ENCODE results near the gene DNM3. TPM values are rescaled to one million over a fixed set of nuclear protein-coding genes. Genes with fewer than 3 reads are reported as not detected.

Gene DNM3
- total and polyA plus RNA-seq, 9 of the 15 experiments (the other 6 are each of a cell fraction or from before 2014, with no cell fraction given) = 0.08 to 0.36 (median 0.22) TPM; not detected in 1

DNA sequence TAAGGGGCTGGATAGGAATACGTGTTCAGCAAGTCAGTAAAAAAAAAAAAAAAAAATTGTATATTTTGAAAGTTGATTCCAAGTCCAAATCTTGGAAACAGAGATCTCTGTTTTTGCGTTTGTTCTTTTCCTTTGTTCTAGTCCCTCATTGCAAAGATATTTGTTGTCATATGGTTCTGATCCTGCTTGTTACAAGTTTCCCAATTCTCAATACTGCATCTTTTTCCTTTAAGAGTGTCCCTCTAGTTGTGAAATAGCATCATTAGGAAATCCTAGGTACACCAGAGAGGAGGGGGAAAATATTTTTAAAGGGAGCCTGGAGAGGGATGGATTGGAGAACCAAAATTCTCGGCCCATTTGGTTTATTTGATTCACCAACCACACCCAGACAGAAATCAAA is 426.9 kb downstream of the DNM3 start:
- WGBS (ENCODE audit: insufficient coverage, low coverage, missing lambda C conversion rate) = 2% methylated on average over 3 of the region's 3 CpGs
- Histone ChIP-seq H3K9me3 (replicated peaks; ENCODE audit: control insufficient read depth, insufficient read depth, low read depth, low read length) (no peaks in the 10 kb centered on the region), H3K9me1 (ENCODE audit: control insufficient read depth, insufficient read depth, low read length) (no peaks in the 10 kb centered on the region), H3K4me2 (ENCODE audit: insufficient read depth, low read length) (no peak overlapping the region), H2AFZ (ENCODE audit: low read depth, low read length) (no peak overlapping the region), H3K36me3 (ENCODE audit: control insufficient read depth, insufficient read depth, low read length) (no peaks in the 10 kb centered on the region), H3K4me3 (no peak overlapping the region), H4K20me1 (replicated peaks; ENCODE audit: control insufficient read depth, insufficient read depth, low read length) (no peaks in the 10 kb centered on the region), H3K79me2 (ENCODE audit: control insufficient read depth, insufficient read depth, low read length) (no peaks in the 10 kb centered on the region), H3K27ac (ENCODE audit: extremely low read depth, low read depth, low read length) (no peak overlapping the region), H3K9ac (ENCODE audit: insufficient read depth in 1 of 2, low read depth in 2 of 2, low read length in 2 of 2) (no peak overlapping the region), H3K4me1 (replicated peaks in 1 of 2; ENCODE audit: control insufficient read depth in 2 of 2, insufficient read depth in 2 of 2, low read length in 2 of 2) (no peaks in the 10 kb centered on the region), H3K27me3 (ENCODE audit: control insufficient read depth in 2 of 2, insufficient read depth in 2 of 2, low read length in 2 of 2) (no peaks in the 10 kb centered on the region)
- no peak for TF ChIP-seq CHD4 (IDR thresholded peaks at IDR 0.05; ENCODE audit: insufficient read depth, insufficient replicate concordance, low read depth, low read length, poor library complexity, severe bottlenecking)
- TF ChIP-seq, protein P1, sequence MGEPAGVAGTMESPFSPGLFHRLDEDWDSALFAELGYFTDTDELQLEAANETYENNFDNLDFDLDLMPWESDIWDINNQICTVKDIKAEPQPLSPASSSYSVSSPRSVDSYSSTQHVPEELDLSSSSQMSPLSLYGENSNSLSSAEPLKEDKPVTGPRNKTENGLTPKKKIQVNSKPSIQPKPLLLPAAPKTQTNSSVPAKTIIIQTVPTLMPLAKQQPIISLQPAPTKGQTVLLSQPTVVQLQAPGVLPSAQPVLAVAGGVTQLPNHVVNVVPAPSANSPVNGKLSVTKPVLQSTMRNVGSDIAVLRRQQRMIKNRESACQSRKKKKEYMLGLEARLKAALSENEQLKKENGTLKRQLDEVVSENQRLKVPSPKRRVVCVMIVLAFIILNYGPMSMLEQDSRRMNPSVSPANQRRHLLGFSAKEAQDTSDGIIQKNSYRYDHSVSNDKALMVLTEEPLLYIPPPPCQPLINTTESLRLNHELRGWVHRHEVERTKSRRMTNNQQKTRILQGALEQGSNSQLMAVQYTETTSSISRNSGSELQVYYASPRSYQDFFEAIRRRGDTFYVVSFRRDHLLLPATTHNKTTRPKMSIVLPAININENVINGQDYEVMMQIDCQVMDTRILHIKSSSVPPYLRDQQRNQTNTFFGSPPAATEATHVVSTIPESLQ (CRISPR knock-in tag; IDR thresholded peaks at IDR 0.05) = no peak
- TF ChIP-seq FOXA1 (IDR thresholded peaks at IDR 0.05; ENCODE audit: borderline replicate concordance) = no peak
- no peak for TF ChIP-seq HNRNPK (IDR thresholded peaks at IDR 0.05; ENCODE audit: low read depth, low read length, poor library complexity, severe bottlenecking)
- TF ChIP-seq DACH1 (IDR thresholded peaks at IDR 0.05; ENCODE audit: partially characterized antibody) = no peak
- TF ChIP-seq E2F3 (CRISPR knock-in tag; IDR thresholded peaks at IDR 0.05) = no peak
- no peak for TF ChIP-seq BRCA1 (IDR thresholded peaks at IDR 0.05)
- TF ChIP-seq BRCA1 (CRISPR knock-in tag; IDR thresholded peaks at IDR 0.05) = no peak
- TF ChIP-seq, protein P2, sequence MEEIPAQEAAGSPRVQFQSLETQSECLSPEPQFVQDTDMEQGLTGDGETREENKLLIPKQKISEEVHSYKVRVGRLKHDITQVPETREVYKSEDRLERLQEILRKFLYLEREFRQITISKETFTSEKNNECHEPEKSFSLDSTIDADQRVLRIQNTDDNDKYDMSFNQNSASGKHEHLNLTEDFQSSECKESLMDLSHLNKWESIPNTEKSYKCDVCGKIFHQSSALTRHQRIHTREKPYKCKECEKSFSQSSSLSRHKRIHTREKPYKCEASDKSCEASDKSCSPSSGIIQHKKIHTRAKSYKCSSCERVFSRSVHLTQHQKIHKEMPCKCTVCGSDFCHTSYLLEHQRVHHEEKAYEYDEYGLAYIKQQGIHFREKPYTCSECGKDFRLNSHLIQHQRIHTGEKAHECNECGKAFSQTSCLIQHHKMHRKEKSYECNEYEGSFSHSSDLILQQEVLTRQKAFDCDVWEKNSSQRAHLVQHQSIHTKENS (CRISPR knock-in tag; IDR thresholded peaks at IDR 0.05) = no peak
- intact Hi-C loops (cut with micrococcal nuclease) = no loop called here
- BruUV-seq (replicated peaks) = no TSS peak
- ATAC-seq (no peak), FAIRE-seq (no peak), DNase-seq (ENCODE audit: extremely low read depth in 1 of 4, low spot score in 3 of 4) (no peak)
- in situ Hi-C loops (cut with MboI) = no loop called here
- ChIA-PET POLR2A (interaction anchor here (1.1 kb wide), 1 partner anchor 53 kb away, joined by 3 read pairs; no protein-coding TSS in a partner anchor), CTCF (ENCODE audit: low intra/inter-chr PET ratio) (no interaction called here)
